AG04449 (cell line): Measurements from ENCODE around the gene KCNK13.

Source experiments
- CTCF ChIA-PET: fragments of 350-600 bp; formaldehyde crosslinking; extraction: SDS; loops from one replicate; lab custom pipeline; 2021; ENCODE audit warnings: antibody characterized with exemption; lab: Yijun Ruan, JAX
- POLR2A ChIA-PET: fragments of 400-600, 350-600 bp; formaldehyde crosslinking; extraction: SDS; loops from one replicate; lab custom pipeline; 2020; ENCODE audit warnings: antibody characterized with exemption, inconsistent platforms; lab: Yijun Ruan, JAX
- DNase-seq: peaks from one replicate; pipeline ENCODE4 v3.0.0-alpha.2; 2010; ENCODE audit warnings: low read depth, low spot score
- H3K4me3 ChIP-seq: 2 replicates; pipeline ENCODE4 v1.5.1; 2011; ENCODE audit warnings: low read depth, mild to moderate bottlenecking, control low read depth, low read length
- TF ChIP-seq, protein P1 (sequence below): IDR thresholded peaks from one replicate; pipeline ENCODE4 v1.5.1; 2011; ENCODE audit warnings: mild to moderate bottlenecking, moderate library complexity, low read length, control low read depth, inconsistent platforms; ENCODE audit not compliant: insufficient read depth; ENCODE audit errors: missing control alignments

The KCNK13 gene

GRCh38 chr14:90140956-90141316 is 79.1 kb downstream of the KCNK13 start:
- CTCF ChIA-PET, result no interaction called here
- no peak for DNase-seq
- POLR2A ChIA-PET, result no interaction called here
- no peak overlapping the region for H3K4me3 ChIP-seq
- TF ChIP-seq, protein P1, sequence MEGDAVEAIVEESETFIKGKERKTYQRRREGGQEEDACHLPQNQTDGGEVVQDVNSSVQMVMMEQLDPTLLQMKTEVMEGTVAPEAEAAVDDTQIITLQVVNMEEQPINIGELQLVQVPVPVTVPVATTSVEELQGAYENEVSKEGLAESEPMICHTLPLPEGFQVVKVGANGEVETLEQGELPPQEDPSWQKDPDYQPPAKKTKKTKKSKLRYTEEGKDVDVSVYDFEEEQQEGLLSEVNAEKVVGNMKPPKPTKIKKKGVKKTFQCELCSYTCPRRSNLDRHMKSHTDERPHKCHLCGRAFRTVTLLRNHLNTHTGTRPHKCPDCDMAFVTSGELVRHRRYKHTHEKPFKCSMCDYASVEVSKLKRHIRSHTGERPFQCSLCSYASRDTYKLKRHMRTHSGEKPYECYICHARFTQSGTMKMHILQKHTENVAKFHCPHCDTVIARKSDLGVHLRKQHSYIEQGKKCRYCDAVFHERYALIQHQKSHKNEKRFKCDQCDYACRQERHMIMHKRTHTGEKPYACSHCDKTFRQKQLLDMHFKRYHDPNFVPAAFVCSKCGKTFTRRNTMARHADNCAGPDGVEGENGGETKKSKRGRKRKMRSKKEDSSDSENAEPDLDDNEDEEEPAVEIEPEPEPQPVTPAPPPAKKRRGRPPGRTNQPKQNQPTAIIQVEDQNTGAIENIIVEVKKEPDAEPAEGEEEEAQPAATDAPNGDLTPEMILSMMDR, result no peak

GRCh38 chr14:90153429-90153828 is 91.6 kb downstream of the KCNK13 start:
- no peak overlapping the region for H3K4me3 ChIP-seq
- DNase-seq, result no peak
- ChIA-PET CTCF (no interaction called here), POLR2A (no interaction called here)
- TF ChIP-seq, protein P1, result no peak

GRCh38 chr14:90154110-90154509 is 92.3 kb downstream of the KCNK13 start:
- H3K4me3 ChIP-seq, result no peak overlapping the region
- TF ChIP-seq, protein P1, result no peak
- ChIA-PET POLR2A (no interaction called here), CTCF (no interaction called here)
- DNase-seq, result no peak

- CTCF ChIA-PET, result no interaction called here
- POLR2A ChIA-PET, result no interaction called here
- TF ChIP-seq, protein P1, result no peak
- no peak overlapping the region for H3K4me3 ChIP-seq
- no peak for DNase-seq
These were observed 97.4 kb downstream of the KCNK13 start for GRCh38 chr14:90159146-90159545.

DNA sequence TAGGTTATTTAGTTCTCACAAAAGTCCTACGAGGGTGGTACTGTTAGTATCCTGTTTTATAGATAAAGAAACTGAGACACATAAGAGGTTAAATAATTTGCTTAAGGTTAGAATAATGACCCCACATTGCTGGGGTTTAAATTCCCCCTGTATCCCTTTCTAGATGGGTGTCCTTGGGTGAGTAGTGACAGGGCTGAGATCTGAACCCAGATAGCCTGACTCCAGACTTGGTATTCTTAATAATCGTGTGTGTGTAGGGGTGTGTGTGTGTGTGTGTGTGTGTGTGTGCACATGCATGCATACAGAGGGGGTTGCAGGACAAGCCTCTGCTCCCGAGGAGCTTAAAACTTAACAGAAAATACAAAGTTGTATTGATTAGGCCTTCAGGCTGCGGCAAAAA is 97.9 kb downstream of the KCNK13 start:
- POLR2A ChIA-PET, result no interaction called here
- TF ChIP-seq, protein P1, result no peak
- no peak overlapping the region for H3K4me3 ChIP-seq
- no peak for DNase-seq
- CTCF ChIA-PET, result no interaction called here

- ChIA-PET CTCF (no interaction called here), POLR2A (no interaction called here)
- TF ChIP-seq, protein P1, result no peak
- no peak for DNase-seq
- H3K4me3 ChIP-seq, result no peak overlapping the region
These were observed 99.3 kb downstream of the KCNK13 start for GRCh38 chr14:90161129-90161528.
